Activated naive CD4-positive, alpha-beta T cell treated with anti-CD3 and anti-CD28 coated beads, Interleukin-2, amount 50 U/mL, for 16 hours (primary cell): Measurements from ENCODE around the gene ADRA2C.

Experiments used
- DNase-seq: peaks from one replicate; pipeline ENCODE4 v3.0.0-alpha.2; 2020

The ADRA2C gene

GRCh38 chr4:3816983-3817960 is 51.1 kb downstream of the ADRA2C start:
- DNase-seq, result no peak
